Neural progenitor cell (in vitro differentiated cells): ENCODE results near the gene WSB2.

Source experiments
- CTCF ChIP-seq: fragments of 200-600 bp; sonication (generic); IDR thresholded peaks from 2 replicates; pipeline ENCODE4 v1.5.1; 2017; ENCODE audit warnings: antibody characterized with exemption, mild to moderate bottlenecking
- EZH2 ChIP-seq: fragments of 200-600 bp; sonication (generic); IDR thresholded peaks from 2 replicates; pipeline ENCODE4 v1.6.1; 2017; ENCODE audit warnings: antibody characterized with exemption, mild to moderate bottlenecking, moderate library complexity
- EZH2phosphoT487 ChIP-seq: fragments of 200-600 bp; sonication (generic); IDR thresholded peaks from 2 replicates; pipeline ENCODE4 v1.6.1; 2017; ENCODE audit warnings: antibody characterized with exemption

GRCh38 chr12:117985182-117985581 lies 75.8 kb downstream of the WSB2 start:
- no peak for TF ChIP-seq CTCF
- no peak for TF ChIP-seq EZH2
- no peak for TF ChIP-seq EZH2phosphoT487
